Measurements from ENCODE around the gene ARMC2.

GRCh38 chr6:108844135-108844534 is 4.1 kb upstream of the ARMC2 start:
- TF ChIP-seq CTCF (IDR thresholded peaks at IDR 0.05) (no peak), EZH2 (IDR thresholded peaks at IDR 0.05) (no peak), EZH2phosphoT487 (IDR thresholded peaks at IDR 0.05) (no peak)
